ENCODE data around the gene UNC13A.

The UNC13A gene

GRCh38 chr19:17641846-17642245 is 46.3 kb downstream of the UNC13A start:
- H3K4me1 ChIP-seq (ENCODE audit: insufficient read depth, insufficient read length) = no peaks in the 10 kb centered on the region
- no peak overlapping the region for H3K9ac ChIP-seq (ENCODE audit: insufficient read length, low read depth)
- DNase-seq (ENCODE audit: low read depth, low spot score) = no peak
- TF ChIP-seq ZNF274 (IDR thresholded peaks at IDR 0.05; ENCODE audit: low read depth, low read length) (no peak), YY1 (IDR thresholded peaks at IDR 0.05; ENCODE audit: insufficient read depth, insufficient read length) (no peak), SUZ12 (IDR thresholded peaks at IDR 0.05; ENCODE audit: extremely low read depth, insufficient read depth, insufficient read length) (no peak)
- H3K36me3 ChIP-seq (ENCODE audit: insufficient read depth, insufficient read length, low read length) = peaks cover 14% of the 10 kb centered on the region
- no peaks in the 10 kb centered on the region for H3K27me3 ChIP-seq (ENCODE audit: insufficient read depth, insufficient read length)
- no peak overlapping the region for H3K4me3 ChIP-seq (ENCODE audit: insufficient read length, low read depth)
- H3K9me3 ChIP-seq (ENCODE audit: insufficient read depth, low read length) = no peaks in the 10 kb centered on the region

- no peak for TF ChIP-seq ZNF274 (IDR thresholded peaks at IDR 0.05; ENCODE audit: low read depth, low read length)
- Histone ChIP-seq H3K4me1 (ENCODE audit: insufficient read depth, insufficient read length) (no peaks in the 10 kb centered on the region), H3K27me3 (ENCODE audit: insufficient read depth, insufficient read length) (no peaks in the 10 kb centered on the region), H3K9me3 (ENCODE audit: insufficient read depth, low read length) (no peaks in the 10 kb centered on the region), H3K4me3 (ENCODE audit: insufficient read length, low read depth) (no peak overlapping the region), H3K36me3 (ENCODE audit: insufficient read depth, insufficient read length, low read length) (peaks cover 14% of the 10 kb centered on the region), H3K9ac (ENCODE audit: insufficient read length, low read depth) (no peak overlapping the region)
- no peak for DNase-seq (ENCODE audit: low read depth, low spot score)
Observed at GRCh38 chr19:17641181-17641580, 47.0 kb downstream of the UNC13A start.

- Histone ChIP-seq H3K4me3 (ENCODE audit: insufficient read length, low read depth) (no peak overlapping the region), H3K4me1 (ENCODE audit: insufficient read depth, insufficient read length) (no peaks in the 10 kb centered on the region), H3K27me3 (ENCODE audit: insufficient read depth, insufficient read length) (no peaks in the 10 kb centered on the region), H3K9ac (ENCODE audit: insufficient read length, low read depth) (no peak overlapping the region), H3K9me3 (ENCODE audit: insufficient read depth, low read length) (no peaks in the 10 kb centered on the region), H3K36me3 (ENCODE audit: insufficient read depth, insufficient read length, low read length) (peaks cover 8% of the 10 kb centered on the region)
- TF ChIP-seq SUZ12 (IDR thresholded peaks at IDR 0.05; ENCODE audit: extremely low read depth, insufficient read depth, insufficient read length) (no peak), ZNF274 (IDR thresholded peaks at IDR 0.05; ENCODE audit: low read depth, low read length) (no peak), YY1 (IDR thresholded peaks at IDR 0.05; ENCODE audit: insufficient read depth, insufficient read length) (no peak)
- no peak for DNase-seq (ENCODE audit: low read depth, low spot score)
Observed at GRCh38 chr19:17633700-17634099, 54.5 kb downstream of the UNC13A start.

- DNase-seq (ENCODE audit: low read depth, low spot score) = no peak
- Histone ChIP-seq H3K27me3 (ENCODE audit: insufficient read depth, insufficient read length) (no peaks in the 10 kb centered on the region), H3K9me3 (ENCODE audit: insufficient read depth, low read length) (no peaks in the 10 kb centered on the region), H3K4me1 (ENCODE audit: insufficient read depth, insufficient read length) (no peaks in the 10 kb centered on the region), H3K4me3 (ENCODE audit: insufficient read length, low read depth) (no peak overlapping the region), H3K36me3 (ENCODE audit: insufficient read depth, insufficient read length, low read length) (peaks cover 8% of the 10 kb centered on the region), H3K9ac (ENCODE audit: insufficient read length, low read depth) (no peak overlapping the region)
- no peak for TF ChIP-seq SUZ12 (IDR thresholded peaks at IDR 0.05; ENCODE audit: extremely low read depth, insufficient read depth, insufficient read length)
- no peak for TF ChIP-seq ZNF274 (IDR thresholded peaks at IDR 0.05; ENCODE audit: low read depth, low read length)
- no peak for TF ChIP-seq YY1 (IDR thresholded peaks at IDR 0.05; ENCODE audit: insufficient read depth, insufficient read length)
Observed at GRCh38 chr19:17632577-17632976, 55.6 kb downstream of the UNC13A start.

- Histone ChIP-seq H3K27me3 (ENCODE audit: insufficient read depth, insufficient read length) (no peaks in the 10 kb centered on the region), H3K36me3 (ENCODE audit: insufficient read depth, insufficient read length, low read length) (peaks cover 12% of the 10 kb centered on the region), H3K4me1 (ENCODE audit: insufficient read depth, insufficient read length) (no peaks in the 10 kb centered on the region)
Observed at GRCh38 chr19:17629760-17630159, 58.4 kb downstream of the UNC13A start.

GRCh38 chr19:17627921-17628320 is 60.2 kb downstream of the UNC13A start:
- H3K27me3 ChIP-seq (ENCODE audit: insufficient read depth, insufficient read length) = no peaks in the 10 kb centered on the region
- H3K4me1 ChIP-seq (ENCODE audit: insufficient read depth, insufficient read length) = no peaks in the 10 kb centered on the region
- peaks cover 11% of the 10 kb centered on the region for H3K36me3 ChIP-seq (ENCODE audit: insufficient read depth, insufficient read length, low read length)
- TF ChIP-seq YY1 (IDR thresholded peaks at IDR 0.05; ENCODE audit: insufficient read depth, insufficient read length) (no peak), SUZ12 (IDR thresholded peaks at IDR 0.05; ENCODE audit: extremely low read depth, insufficient read depth, insufficient read length) (no peak), ZNF274 (IDR thresholded peaks at IDR 0.05; ENCODE audit: low read depth, low read length) (no peak)
- H3K9me3 ChIP-seq (ENCODE audit: insufficient read depth, low read length) = no peaks in the 10 kb centered on the region
- H3K4me3 ChIP-seq (ENCODE audit: insufficient read length, low read depth) = no peak overlapping the region
- no peak for DNase-seq (ENCODE audit: low read depth, low spot score)
- no peak overlapping the region for H3K9ac ChIP-seq (ENCODE audit: insufficient read length, low read depth)

More at GRCh38 chr19:17629760-17630159, 58.4 kb downstream of the UNC13A start:
- Histone ChIP-seq H3K9me3 (ENCODE audit: insufficient read depth, low read length) (no peaks in the 10 kb centered on the region), H3K9ac (ENCODE audit: insufficient read length, low read depth) (no peak overlapping the region), H3K4me3 (ENCODE audit: insufficient read length, low read depth) (no peak overlapping the region)
- no peak for TF ChIP-seq SUZ12 (IDR thresholded peaks at IDR 0.05; ENCODE audit: extremely low read depth, insufficient read depth, insufficient read length)
- TF ChIP-seq YY1 (IDR thresholded peaks at IDR 0.05; ENCODE audit: insufficient read depth, insufficient read length) = no peak
- no peak for TF ChIP-seq ZNF274 (IDR thresholded peaks at IDR 0.05; ENCODE audit: low read depth, low read length)
- DNase-seq (ENCODE audit: low read depth, low spot score) = no peak

GRCh38 chr19:17627161-17627560 is 61.0 kb downstream of the UNC13A start:
- Histone ChIP-seq H3K4me3 (ENCODE audit: insufficient read length, low read depth) (no peak overlapping the region), H3K36me3 (ENCODE audit: insufficient read depth, insufficient read length, low read length) (peaks cover 4% of the 10 kb centered on the region)

More at GRCh38 chr19:17627161-17627560, 61.0 kb downstream of the UNC13A start:
- TF ChIP-seq YY1 (IDR thresholded peaks at IDR 0.05; ENCODE audit: insufficient read depth, insufficient read length) (no peak), ZNF274 (IDR thresholded peaks at IDR 0.05; ENCODE audit: low read depth, low read length) (no peak), SUZ12 (IDR thresholded peaks at IDR 0.05; ENCODE audit: extremely low read depth, insufficient read depth, insufficient read length) (no peak)
- no peaks in the 10 kb centered on the region for H3K9me3 ChIP-seq (ENCODE audit: insufficient read depth, low read length)
- H3K27me3 ChIP-seq (ENCODE audit: insufficient read depth, insufficient read length) = no peaks in the 10 kb centered on the region
- H3K9ac ChIP-seq (ENCODE audit: insufficient read length, low read depth) = no peak overlapping the region
- no peaks in the 10 kb centered on the region for H3K4me1 ChIP-seq (ENCODE audit: insufficient read depth, insufficient read length)
- DNase-seq (ENCODE audit: low read depth, low spot score) = no peak
